ENCODE measurements around the gene WWOX.

- no peak for TF ChIP-seq CTCF (conservative IDR thresholded peaks at IDR 0.05; ENCODE audit: low read depth, low read length)
- TF ChIP-seq MAZ (IDR thresholded peaks at IDR 0.05; ENCODE audit: borderline replicate concordance, low read depth, low read length), result no peak
- TF ChIP-seq USF2 (IDR thresholded peaks at IDR 0.05; ENCODE audit: low read depth, low read length), result no peak
- no peak for TF ChIP-seq POLR2A (IDR thresholded peaks at IDR 0.05; ENCODE audit: low read depth, low read length)
- TF ChIP-seq MXI1 (IDR thresholded peaks at IDR 0.05; ENCODE audit: borderline replicate concordance, low read depth, low read length), result no peak
- no peak for TF ChIP-seq SMC3 (IDR thresholded peaks at IDR 0.05; ENCODE audit: low read depth, low read length)
- no peak for TF ChIP-seq RFX5 (IDR thresholded peaks at IDR 0.05; ENCODE audit: low read depth, low read length)
- TF ChIP-seq CEBPB (IDR thresholded peaks at IDR 0.05; ENCODE audit: low read depth, low read length), result no peak
Measured at GRCh38 chr16:78520470-78520869, 421.0 kb downstream of the WWOX start.
